ENCODE data around the gene PRDM16. TPM values are rescaled to one million over a fixed set of nuclear protein-coding genes. Genes with fewer than 3 reads are reported as not detected.

PRDM16 gene
- total and polyA plus RNA-seq, 2 experiments from 2014 or later = 0.14 to 0.16 TPM

- TF ChIP-seq, protein P1, sequence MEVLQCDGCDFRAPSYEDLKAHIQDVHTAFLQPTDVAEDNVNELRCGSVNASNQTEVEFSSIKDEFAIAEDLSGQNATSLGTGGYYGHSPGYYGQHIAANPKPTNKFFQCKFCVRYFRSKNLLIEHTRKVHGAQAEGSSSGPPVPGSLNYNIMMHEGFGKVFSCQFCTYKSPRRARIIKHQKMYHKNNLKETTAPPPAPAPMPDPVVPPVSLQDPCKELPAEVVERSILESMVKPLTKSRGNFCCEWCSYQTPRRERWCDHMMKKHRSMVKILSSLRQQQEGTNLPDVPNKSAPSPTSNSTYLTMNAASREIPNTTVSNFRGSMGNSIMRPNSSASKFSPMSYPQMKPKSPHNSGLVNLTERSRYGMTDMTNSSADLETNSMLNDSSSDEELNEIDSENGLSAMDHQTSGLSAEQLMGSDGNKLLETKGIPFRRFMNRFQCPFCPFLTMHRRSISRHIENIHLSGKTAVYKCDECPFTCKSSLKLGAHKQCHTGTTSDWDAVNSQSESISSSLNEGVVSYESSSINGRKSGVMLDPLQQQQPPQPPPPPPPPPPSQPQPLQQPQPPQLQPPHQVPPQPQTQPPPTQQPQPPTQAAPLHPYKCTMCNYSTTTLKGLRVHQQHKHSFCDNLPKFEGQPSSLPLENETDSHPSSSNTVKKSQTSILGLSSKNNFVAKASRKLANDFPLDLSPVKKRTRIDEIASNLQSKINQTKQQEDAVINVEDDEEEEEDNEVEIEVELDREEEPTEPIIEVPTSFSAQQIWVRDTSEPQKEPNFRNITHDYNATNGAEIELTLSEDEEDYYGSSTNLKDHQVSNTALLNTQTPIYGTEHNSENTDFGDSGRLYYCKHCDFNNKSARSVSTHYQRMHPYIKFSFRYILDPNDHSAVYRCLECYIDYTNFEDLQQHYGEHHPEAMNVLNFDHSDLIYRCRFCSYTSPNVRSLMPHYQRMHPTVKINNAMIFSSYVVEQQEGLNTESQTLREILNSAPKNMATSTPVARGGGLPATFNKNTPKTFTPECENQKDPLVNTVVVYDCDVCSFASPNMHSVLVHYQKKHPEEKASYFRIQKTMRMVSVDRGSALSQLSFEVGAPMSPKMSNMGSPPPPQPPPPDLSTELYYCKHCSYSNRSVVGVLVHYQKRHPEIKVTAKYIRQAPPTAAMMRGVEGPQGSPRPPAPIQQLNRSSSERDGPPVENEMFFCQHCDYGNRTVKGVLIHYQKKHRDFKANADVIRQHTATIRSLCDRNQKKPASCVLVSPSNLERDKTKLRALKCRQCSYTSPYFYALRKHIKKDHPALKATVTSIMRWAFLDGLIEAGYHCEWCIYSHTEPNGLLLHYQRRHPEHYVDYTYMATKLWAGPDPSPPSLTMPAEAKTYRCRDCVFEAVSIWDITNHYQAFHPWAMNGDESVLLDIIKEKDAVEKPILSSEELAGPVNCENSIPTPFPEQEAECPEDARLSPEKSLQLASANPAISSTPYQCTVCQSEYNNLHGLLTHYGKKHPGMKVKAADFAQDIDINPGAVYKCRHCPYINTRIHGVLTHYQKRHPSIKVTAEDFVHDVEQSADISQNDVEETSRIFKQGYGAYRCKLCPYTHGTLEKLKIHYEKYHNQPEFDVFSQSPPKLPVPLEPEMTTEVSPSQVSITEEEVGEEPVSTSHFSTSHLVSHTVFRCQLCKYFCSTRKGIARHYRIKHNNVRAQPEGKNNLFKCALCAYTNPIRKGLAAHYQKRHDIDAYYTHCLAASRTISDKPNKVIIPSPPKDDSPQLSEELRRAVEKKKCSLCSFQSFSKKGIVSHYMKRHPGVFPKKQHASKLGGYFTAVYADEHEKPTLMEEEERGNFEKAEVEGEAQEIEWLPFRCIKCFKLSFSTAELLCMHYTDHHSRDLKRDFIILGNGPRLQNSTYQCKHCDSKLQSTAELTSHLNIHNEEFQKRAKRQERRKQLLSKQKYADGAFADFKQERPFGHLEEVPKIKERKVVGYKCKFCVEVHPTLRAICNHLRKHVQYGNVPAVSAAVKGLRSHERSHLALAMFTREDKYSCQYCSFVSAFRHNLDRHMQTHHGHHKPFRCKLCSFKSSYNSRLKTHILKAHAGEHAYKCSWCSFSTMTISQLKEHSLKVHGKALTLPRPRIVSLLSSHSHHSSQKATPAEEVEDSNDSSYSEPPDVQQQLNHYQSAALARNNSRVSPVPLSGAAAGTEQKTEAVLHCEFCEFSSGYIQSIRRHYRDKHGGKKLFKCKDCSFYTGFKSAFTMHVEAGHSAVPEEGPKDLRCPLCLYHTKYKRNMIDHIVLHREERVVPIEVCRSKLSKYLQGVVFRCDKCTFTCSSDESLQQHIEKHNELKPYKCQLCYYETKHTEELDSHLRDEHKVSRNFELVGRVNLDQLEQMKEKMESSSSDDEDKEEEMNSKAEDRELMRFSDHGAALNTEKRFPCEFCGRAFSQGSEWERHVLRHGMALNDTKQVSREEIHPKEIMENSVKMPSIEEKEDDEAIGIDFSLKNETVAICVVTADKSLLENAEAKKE (CRISPR knock-in tag; IDR thresholded peaks at IDR 0.05) = no peak
- TF ChIP-seq POLR2AphosphoS5 (IDR thresholded peaks at IDR 0.05; ENCODE audit: low read depth) = no peak
- TF ChIP-seq ZNF114 (CRISPR knock-in tag; IDR thresholded peaks at IDR 0.05) = no peak
- TF ChIP-seq STAT1 (IDR thresholded peaks at IDR 0.05; ENCODE audit: unreplicated experiment) = no peak
- no peak for TF ChIP-seq ZNF331 (CRISPR knock-in tag; IDR thresholded peaks at IDR 0.05; ENCODE audit: low read depth)
- TF ChIP-seq, protein P2, sequence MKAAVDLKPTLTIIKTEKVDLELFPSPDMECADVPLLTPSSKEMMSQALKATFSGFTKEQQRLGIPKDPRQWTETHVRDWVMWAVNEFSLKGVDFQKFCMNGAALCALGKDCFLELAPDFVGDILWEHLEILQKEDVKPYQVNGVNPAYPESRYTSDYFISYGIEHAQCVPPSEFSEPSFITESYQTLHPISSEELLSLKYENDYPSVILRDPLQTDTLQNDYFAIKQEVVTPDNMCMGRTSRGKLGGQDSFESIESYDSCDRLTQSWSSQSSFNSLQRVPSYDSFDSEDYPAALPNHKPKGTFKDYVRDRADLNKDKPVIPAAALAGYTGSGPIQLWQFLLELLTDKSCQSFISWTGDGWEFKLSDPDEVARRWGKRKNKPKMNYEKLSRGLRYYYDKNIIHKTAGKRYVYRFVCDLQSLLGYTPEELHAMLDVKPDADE (IDR thresholded peaks at IDR 0.05) = no peak
- TF ChIP-seq EZH2phosphoT487 (IDR thresholded peaks at IDR 0.05; ENCODE audit: unreplicated experiment) = no peak
- TF ChIP-seq CTCF (conservative IDR thresholded peaks at IDR 0.05; ENCODE audit: low read depth in 2 of 2) = no peak
Measured at GRCh38 chr1:3021233-3021671, 47.8 kb upstream of the PRDM16 start, which contains the start of gene ACTRT2 (continued).

Data from GM23338 (cell line).